ENCODE data around the gene SFMBT2. TPM values are rescaled to one million over a fixed set of nuclear protein-coding genes. Genes with fewer than 3 reads are reported as not detected.

SFMBT2 gene
- total RNA-seq, 1 experiment from 2014 or later, result 7.4 TPM

- Mint-ChIP-seq H3K36me3 (ENCODE audit: insufficient read depth, unreplicated experiment) (no peaks in the 10 kb centered on the region), H3K4me1 (ENCODE audit: insufficient read depth, unreplicated experiment) (peaks cover 7% of the 10 kb centered on the region), H3K4me3 (ENCODE audit: unreplicated experiment) (no peak overlapping the region), H3K9me3 (ENCODE audit: unreplicated experiment) (no peaks in the 10 kb centered on the region), H3K27ac (ENCODE audit: low read depth, unreplicated experiment) (no peak overlapping the region), H3K27me3 (ENCODE audit: insufficient read depth, unreplicated experiment) (peaks cover 24% of the 10 kb centered on the region)
- no peak for DNase-seq (ENCODE audit: unreplicated experiment)
- TF ChIP-seq CTCF (IDR thresholded peaks at IDR 0.05; ENCODE audit: unreplicated experiment), result no peak
- ChIA-PET POLR2A (interaction anchor here (0.6 kb wide), 1 partner anchor 14 kb away, joined by 3 read pairs; no protein-coding TSS in a partner anchor), CTCF (interaction anchor here (0.6 kb wide), 1 partner anchor 717 kb away, joined by 5 read pairs; no protein-coding TSS in a partner anchor)
- intact Hi-C loops (cut with micrococcal nuclease), result no loop called here
- BruUV-seq (replicated peaks), result no TSS peak
These were observed 23.0 kb upstream of the SFMBT2 start for GRCh38 chr10:7433861-7434260.

- Mint-ChIP-seq H3K4me1 (ENCODE audit: insufficient read depth, unreplicated experiment) (peaks cover 7% of the 10 kb centered on the region), H3K27ac (ENCODE audit: low read depth, unreplicated experiment) (no peak overlapping the region), H3K9me3 (ENCODE audit: unreplicated experiment) (no peaks in the 10 kb centered on the region), H3K36me3 (ENCODE audit: insufficient read depth, unreplicated experiment) (no peaks in the 10 kb centered on the region), H3K27me3 (ENCODE audit: insufficient read depth, unreplicated experiment) (peaks cover 24% of the 10 kb centered on the region), H3K4me3 (ENCODE audit: unreplicated experiment) (no peak overlapping the region)
- intact Hi-C loops (cut with micrococcal nuclease), result no loop called here
- POLR2A ChIA-PET, result interaction anchor here (0.6 kb wide), 1 partner anchor 14 kb away, joined by 3 read pairs; no protein-coding TSS in a partner anchor
- BruUV-seq (replicated peaks), result no TSS peak
- DNase-seq (ENCODE audit: unreplicated experiment), result no peak
- CTCF ChIA-PET, result interaction anchor here (0.7 kb wide), 1 partner anchor 809 kb away, joined by 3 read pairs; no protein-coding TSS in a partner anchor
- TF ChIP-seq CTCF (IDR thresholded peaks at IDR 0.05; ENCODE audit: unreplicated experiment), result no peak
These were observed 22.3 kb upstream of the SFMBT2 start for GRCh38 chr10:7432884-7433726.

GRCh38 chr10:7428673-7429350 is 18.0 kb upstream of the SFMBT2 start:
- no peak for DNase-seq (ENCODE audit: unreplicated experiment)
- Mint-ChIP-seq H3K4me3 (ENCODE audit: unreplicated experiment) (no peak overlapping the region), H3K27ac (ENCODE audit: low read depth, unreplicated experiment) (no peak overlapping the region), H3K27me3 (ENCODE audit: insufficient read depth, unreplicated experiment) (peaks cover 34% of the 10 kb centered on the region), H3K36me3 (ENCODE audit: insufficient read depth, unreplicated experiment) (no peaks in the 10 kb centered on the region), H3K4me1 (ENCODE audit: insufficient read depth, unreplicated experiment) (peaks cover 14% of the 10 kb centered on the region), H3K9me3 (ENCODE audit: unreplicated experiment) (no peaks in the 10 kb centered on the region)
- ChIA-PET POLR2A (interaction anchor here (0.5 to 0.6 kb wide), 2 partner anchors 131 to 768 kb away, joined by 3 read pairs; no protein-coding TSS in a partner anchor), CTCF (interaction anchor here (0.5 to 1.7 kb wide), 3 partner anchors 11 to 31 kb away, joined by 3 to 9 read pairs (median 3); no protein-coding TSS in a partner anchor)
- intact Hi-C loops (cut with micrococcal nuclease), result no loop called here
- TF ChIP-seq CTCF (IDR thresholded peaks at IDR 0.05; ENCODE audit: unreplicated experiment), result no peak
- no TSS peak for BruUV-seq (replicated peaks)

- intact Hi-C loops (cut with micrococcal nuclease), result no loop called here
- BruUV-seq (replicated peaks), result no TSS peak
- no peaks in the 10 kb centered on the region for H3K36me3 Mint-ChIP-seq (ENCODE audit: insufficient read depth, unreplicated experiment)
- POLR2A ChIA-PET, result no interaction called here
- CTCF ChIA-PET, result interaction anchor here (1.6 kb wide), 1 partner anchor 9 kb away, joined by 4 read pairs; no protein-coding TSS in a partner anchor
- peaks cover 13% of the 10 kb centered on the region for H3K27me3 Mint-ChIP-seq (ENCODE audit: insufficient read depth, unreplicated experiment)
- no peak for TF ChIP-seq CTCF (IDR thresholded peaks at IDR 0.05; ENCODE audit: unreplicated experiment)
- peak; percentile 9 for DNase-seq (ENCODE audit: unreplicated experiment)
- H3K4me3 Mint-ChIP-seq (ENCODE audit: unreplicated experiment), result no peak overlapping the region
- no peak overlapping the region for H3K27ac Mint-ChIP-seq (ENCODE audit: low read depth, unreplicated experiment)
- H3K4me1 Mint-ChIP-seq (ENCODE audit: insufficient read depth, unreplicated experiment), result peaks cover 7% of the 10 kb centered on the region
- H3K9me3 Mint-ChIP-seq (ENCODE audit: unreplicated experiment), result no peaks in the 10 kb centered on the region
These were observed 15.5 kb upstream of the SFMBT2 start for GRCh38 chr10:7426349-7426748.
